Large intestine (tissue), 3 donors: ENCODE measurements around the gene GSTP1. TPM values are rescaled to one million over a fixed set of nuclear protein-coding genes. Genes with fewer than 3 reads are reported as not detected.
"Not testable (repeated sequence)": the region's sequence is repeated elsewhere in the genome, so short reads cannot be mapped to it uniquely, and the experiment has no call there.

Experiments
- DNase-seq, 2 donors: peaks; one replicate each; pipeline versions ENCODE4 v3.0.0 to v3.0.0-alpha.2; 2013
- H3K27ac ChIP-seq: one replicate; pipeline ENCODE4 v1.5.1; 2013; ENCODE audit warnings: low read length
- H3K27me3 ChIP-seq: 2 replicates; pipeline ENCODE4 v1.6.1; 2013; ENCODE audit warnings: low read length; ENCODE audit not compliant: control insufficient read depth, insufficient read depth
- H3K36me3 ChIP-seq: 2 replicates; pipeline ENCODE4 v1.6.1; 2013; ENCODE audit warnings: low read length; ENCODE audit not compliant: control insufficient read depth, insufficient read depth
- H3K4me1 ChIP-seq: one replicate; pipeline ENCODE4 v1.6.1; 2013; ENCODE audit warnings: low read length; ENCODE audit not compliant: control insufficient read depth, insufficient read depth
- H3K4me3 ChIP-seq: one replicate; pipeline ENCODE4 v1.5.1; 2013; ENCODE audit warnings: low read length
- H3K9me3 ChIP-seq: one replicate; pipeline ENCODE4 v1.6.1; 2013; ENCODE audit warnings: mild to moderate bottlenecking, low read depth, low read length, moderate library complexity; ENCODE audit not compliant: control insufficient read depth
- WGBS: methylation state at CpG from one replicate; pipeline ENCODE4 v1.1.5; 2013; ENCODE audit warnings: low lambda C conversion rate; ENCODE audit not compliant: insufficient coverage; 5-methylcytosine and 5-hydroxymethylcytosine counted together
- polyA plus RNA-seq: library from polyadenylated mRNA; unstranded; fragments of 120-200 nt; gene quantifications from one replicate; pipeline ENCODE4 v1.2.1, GENCODE V29; 2013

GSTP1 gene
- polyA plus RNA-seq, 1 donor: 848 TPM

DNA sequence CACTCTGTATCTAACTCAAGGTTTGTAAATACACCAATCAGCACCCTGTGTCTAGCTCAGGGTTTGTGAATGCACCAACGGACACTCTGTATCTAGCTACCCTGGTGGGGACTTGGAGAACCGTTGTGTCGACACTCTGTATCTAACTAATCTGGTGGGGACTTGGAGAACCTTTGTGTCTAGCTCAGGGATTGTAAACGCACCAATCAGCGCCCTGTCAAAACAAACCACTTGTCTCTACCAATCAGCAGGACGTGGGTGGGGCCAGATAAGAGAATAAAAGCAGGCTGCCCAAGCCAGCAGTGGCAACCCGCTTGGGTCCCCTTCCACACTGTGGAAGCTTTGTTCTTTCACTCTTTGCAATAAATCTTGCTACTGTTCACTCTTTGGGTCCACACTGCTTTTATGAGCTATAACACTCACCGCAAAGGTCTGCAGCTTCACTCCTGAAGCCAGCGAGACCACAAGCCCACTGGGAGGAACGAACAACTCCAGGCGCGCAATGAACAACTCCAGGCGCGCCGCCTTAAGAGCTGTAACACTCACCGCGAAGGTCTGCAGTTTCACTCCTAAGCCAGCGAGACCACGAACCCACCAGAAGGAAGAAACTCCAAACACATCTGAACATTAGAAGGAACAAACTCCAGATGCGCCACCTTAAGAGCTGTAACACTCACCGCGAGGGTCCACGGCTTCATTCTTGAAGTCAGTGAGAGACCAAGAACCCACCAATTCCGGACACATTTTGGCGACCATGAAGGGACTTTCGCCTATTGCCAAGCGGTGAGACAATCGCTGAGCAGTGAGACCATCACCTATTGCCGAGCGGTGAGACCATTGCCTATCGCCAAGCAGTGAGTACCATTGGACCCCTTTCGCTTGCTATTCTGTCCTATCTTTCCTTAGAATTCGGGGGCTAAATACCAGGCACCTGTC lies 36.3 kb downstream of the GSTP1 start:
- not testable (repeated sequence) for H3K4me1 ChIP-seq, H3K36me3 ChIP-seq, H3K27ac ChIP-seq, H3K4me3 ChIP-seq, DNase-seq, H3K9me3 ChIP-seq
- peaks cover 12% of the 10 kb centered on the region for H3K27me3 ChIP-seq
- WGBS: no CpG with 5 or more reads among the region's 33 CpGs

- not testable (repeated sequence) for H3K27me3 ChIP-seq, DNase-seq, H3K4me1 ChIP-seq, H3K9me3 ChIP-seq, H3K4me3 ChIP-seq, H3K27ac ChIP-seq, H3K36me3 ChIP-seq
- whole genome bisulfite sequencing: no CpG with 5 or more reads among the region's 13 CpGs
Observed at GRCh38 chr11:67620621-67621020, 37.0 kb downstream of the GSTP1 start.

- no CpG with 5 or more reads among the region's 3 CpGs for WGBS
- H3K36me3 ChIP-seq, H3K27me3 ChIP-seq, DNase-seq, H3K9me3 ChIP-seq, H3K4me3 ChIP-seq, H3K4me1 ChIP-seq, H3K27ac ChIP-seq: not testable (repeated sequence)
Observed at GRCh38 chr11:67621928-67622327, 38.3 kb downstream of the GSTP1 start.

DNA sequence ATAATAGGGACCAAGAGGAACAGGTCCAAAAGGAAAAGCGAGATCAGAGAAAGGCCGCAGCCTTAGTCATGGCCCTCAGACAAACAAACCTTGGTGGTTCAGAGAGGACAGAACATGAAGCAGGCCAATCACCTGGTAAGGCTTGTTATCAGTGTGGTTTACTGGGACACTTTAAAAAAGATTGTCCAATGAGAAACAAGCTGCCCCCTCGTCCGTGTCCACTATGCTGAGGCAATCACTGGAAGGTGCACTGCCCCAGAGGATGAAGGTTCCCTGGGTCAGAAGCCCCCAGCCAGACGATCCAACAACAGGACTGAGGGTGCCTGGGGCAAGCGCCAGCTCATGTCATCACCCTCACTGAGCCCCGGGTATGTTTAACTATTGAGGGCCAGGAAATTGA lies 39.3 kb downstream of the GSTP1 start:
- H3K4me3 ChIP-seq, H3K4me1 ChIP-seq, H3K27me3 ChIP-seq, H3K27ac ChIP-seq, DNase-seq, H3K36me3 ChIP-seq, H3K9me3 ChIP-seq: not testable (repeated sequence)
- WGBS: no CpG with 5 or more reads among the region's 7 CpGs

DNA sequence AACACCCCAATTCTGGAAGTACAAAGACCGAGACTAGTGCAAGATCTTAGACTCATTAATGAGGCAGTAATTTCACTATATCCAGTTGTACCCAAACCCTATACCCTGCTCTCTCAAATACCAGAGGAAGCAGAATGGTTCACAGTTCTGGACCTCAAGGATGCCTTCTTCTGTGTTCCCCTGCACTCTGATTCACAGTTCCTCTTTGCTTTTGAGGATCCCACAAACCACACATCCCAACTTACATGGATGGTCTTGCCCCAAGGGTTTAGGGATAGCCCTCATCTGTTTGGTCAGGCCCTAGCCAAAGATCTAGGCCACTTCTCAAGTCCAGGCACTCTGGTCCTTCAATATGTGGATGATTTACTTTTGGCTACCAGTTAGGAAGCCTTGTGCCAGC lies 40.2 kb downstream of the GSTP1 start:
- not testable (repeated sequence) for H3K36me3 ChIP-seq, DNase-seq, H3K4me3 ChIP-seq, H3K4me1 ChIP-seq, H3K27me3 ChIP-seq, H3K9me3 ChIP-seq, H3K27ac ChIP-seq
- no CpG with 5 or more reads among the region's 1 CpG for WGBS

DNA sequence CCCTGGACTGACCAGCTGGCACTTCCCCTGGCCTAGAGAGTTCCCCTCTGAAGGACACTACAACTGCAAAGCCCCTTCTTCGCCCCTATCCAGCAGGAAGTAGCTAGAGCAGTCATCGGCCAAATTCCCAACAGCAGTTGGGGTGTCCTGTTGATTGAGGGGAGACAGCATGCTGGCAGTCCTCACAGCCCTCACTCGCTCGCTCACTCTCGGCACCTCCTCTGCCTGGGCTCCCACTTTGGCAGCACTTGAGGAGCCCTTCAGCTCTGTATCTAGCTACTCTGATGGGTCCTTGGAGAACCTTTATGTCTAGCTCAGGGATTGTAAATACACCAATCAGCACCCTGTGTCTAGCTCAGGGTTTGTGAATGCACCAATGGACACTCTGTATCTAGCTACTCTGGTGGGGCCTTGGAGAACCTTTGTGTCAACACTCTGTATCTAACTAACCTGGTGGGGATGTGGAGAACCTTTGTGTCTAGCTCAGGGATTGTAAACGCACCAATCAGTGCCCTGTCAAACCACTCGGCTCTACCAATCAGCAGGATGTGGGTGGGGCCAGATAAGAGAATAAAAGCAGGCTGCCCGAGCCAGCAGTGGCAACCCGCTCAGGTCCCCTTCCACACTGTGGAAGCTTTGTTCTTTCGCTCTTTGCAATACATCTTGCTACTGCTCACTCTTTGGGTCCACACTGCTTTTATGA lies 42.7 kb downstream of the GSTP1 start:
- not testable (repeated sequence) for H3K9me3 ChIP-seq, H3K4me3 ChIP-seq, DNase-seq, H3K27me3 ChIP-seq, H3K36me3 ChIP-seq, H3K27ac ChIP-seq
- WGBS: 100% methylated on average over 1 of the region's 10 CpGs
- peaks cover 17% of the 10 kb centered on the region for H3K4me1 ChIP-seq

DNA sequence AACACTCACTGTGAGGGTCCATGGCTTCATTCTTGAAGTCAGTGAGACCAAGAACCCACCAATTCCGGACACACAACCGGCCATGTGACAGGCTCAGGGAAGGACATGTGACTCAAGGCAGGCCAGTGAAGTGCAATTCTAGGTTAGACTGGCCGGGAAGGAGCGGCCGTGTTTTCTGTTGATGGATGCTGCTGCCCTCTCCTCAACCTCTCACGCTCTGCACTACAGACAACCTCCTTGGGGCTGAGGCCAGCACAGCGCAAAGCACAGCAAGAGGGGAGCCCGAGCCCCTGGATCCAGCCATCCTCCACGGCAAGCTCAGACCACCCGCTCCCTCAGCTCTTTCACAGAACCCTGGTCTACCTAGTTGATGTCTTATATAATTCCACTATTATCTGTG lies 43.4 kb downstream of the GSTP1 start:
- no peak overlapping the region for H3K27ac ChIP-seq
- no peaks in the 10 kb centered on the region for H3K27me3 ChIP-seq
- H3K9me3 ChIP-seq: no peaks in the 10 kb centered on the region
- H3K4me1 ChIP-seq: peaks cover 24% of the 10 kb centered on the region
- H3K4me3 ChIP-seq: no peak overlapping the region
- no peaks in the 10 kb centered on the region for H3K36me3 ChIP-seq
- no CpG with 5 or more reads among the region's 10 CpGs for WGBS
- DNase-seq: no peak

- H3K9me3 ChIP-seq: no peaks in the 10 kb centered on the region
- H3K27ac ChIP-seq: no peak overlapping the region
- no peak for DNase-seq
- H3K4me3 ChIP-seq: no peak overlapping the region
- H3K27me3 ChIP-seq: no peaks in the 10 kb centered on the region
- WGBS: no CpG with 5 or more reads among the region's 6 CpGs
- no peaks in the 10 kb centered on the region for H3K36me3 ChIP-seq
- H3K4me1 ChIP-seq: peaks cover 29% of the 10 kb centered on the region
Observed at GRCh38 chr11:67627441-67627811, 43.8 kb downstream of the GSTP1 start.

DNA sequence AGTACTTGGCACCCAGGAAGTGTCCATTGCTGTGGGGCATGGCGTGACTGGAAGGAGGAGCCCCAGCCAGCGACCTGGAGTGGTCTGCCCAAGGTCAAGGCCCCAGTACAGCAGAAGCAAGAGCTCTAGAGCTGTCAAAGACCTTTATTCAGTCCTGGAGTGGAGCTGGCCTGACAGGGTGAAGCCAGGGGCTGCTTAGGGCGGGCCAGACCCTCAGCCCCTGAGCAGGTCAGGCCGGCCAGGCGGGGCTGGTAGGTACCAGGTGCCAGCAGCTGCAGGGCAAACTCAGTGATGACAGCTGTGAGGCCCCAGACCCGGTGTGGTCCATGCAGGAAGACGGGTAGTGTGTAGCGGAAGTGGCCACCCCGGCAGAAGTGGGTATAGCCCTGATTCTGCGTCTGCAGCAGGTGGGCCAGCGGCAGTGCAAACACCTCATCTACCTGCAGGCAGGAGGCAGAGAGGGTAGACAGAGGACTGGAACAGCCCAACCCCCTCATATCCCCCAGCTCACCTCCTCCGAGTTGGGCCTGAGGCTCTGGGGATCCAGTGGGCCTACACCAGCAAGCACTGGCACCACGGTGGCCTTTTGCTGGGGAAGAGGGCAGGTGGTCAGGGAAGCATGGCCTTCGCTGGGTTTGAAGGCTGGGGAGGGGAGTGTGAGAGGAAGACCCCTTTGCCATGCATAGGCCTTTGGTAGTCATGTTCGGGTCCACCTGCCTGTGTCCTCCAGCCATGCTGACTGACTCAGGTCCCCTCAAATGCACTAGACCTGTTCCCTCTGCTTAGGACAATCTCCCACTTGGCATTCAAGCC lies 44.4 kb downstream of the GSTP1 start:
- H3K9me3 ChIP-seq: no peaks in the 10 kb centered on the region
- H3K27ac ChIP-seq: no peak overlapping the region
- H3K4me3 ChIP-seq: no peak overlapping the region
- H3K4me1 ChIP-seq: peaks cover 34% of the 10 kb centered on the region
- no CpG with 5 or more reads among the region's 15 CpGs for WGBS
- no peaks in the 10 kb centered on the region for H3K36me3 ChIP-seq
- no peaks in the 10 kb centered on the region for H3K27me3 ChIP-seq
- no peak for DNase-seq

GRCh38 chr11:67628710-67629385 lies 45.2 kb downstream of the GSTP1 start:
- Histone ChIP-seq H3K4me1 (peaks cover 42% of the 10 kb centered on the region), H3K9me3 (no peaks in the 10 kb centered on the region), H3K27ac (no peak overlapping the region), H3K4me3 (no peak overlapping the region), H3K27me3 (no peaks in the 10 kb centered on the region), H3K36me3 (no peaks in the 10 kb centered on the region)
- DNase-seq: no peak
- WGBS: no CpG with 5 or more reads among the region's 25 CpGs
